Left lung (tissue), 10 donors: ENCODE measurements around the gene FHL1. TPM values are rescaled to one million over a fixed set of nuclear protein-coding genes. Genes with fewer than 3 reads are reported as not detected.

Experiments
- ATAC-seq: fragments of 200-7000 bp; cut with Tn5 transposase; one replicate; pipeline ENCODE4 v1.9.1; 2020; ENCODE audit warnings: moderate library complexity
- DNase-seq, 4 donors: peaks; one replicate each; pipeline ENCODE4 v3.0.0-alpha.2; 2013 to 2020
- H3K27ac ChIP-seq, 2 donors: fragments of 200-600 bp; sonication (generic) in 1 of 2; one replicate each; pipeline versions ENCODE4 v1.5.0 to v1.8.0; 2020 to 2021
- H3K27me3 ChIP-seq, 2 donors: fragments of 200-600 bp; sonication (generic) in 1 of 2; one replicate each; pipeline versions ENCODE4 v1.5.0 to v1.8.0; 2020 to 2021
- H3K36me3 ChIP-seq, 2 donors: fragments of 200-600 bp; sonication (generic) in 1 of 2; one replicate each; pipeline versions ENCODE4 v1.5.0 to v1.8.0; 2020 to 2021
- H3K4me1 ChIP-seq, 2 donors: fragments of 200-600 bp; one replicate each; pipeline ENCODE4 v1.8.0; 2021
- H3K4me3 ChIP-seq, 2 donors: fragments of 200-600 bp; sonication (generic) in 1 of 2; one replicate each; pipeline versions ENCODE4 v1.5.0 to v1.8.0; 2020 to 2021; ENCODE audit warnings: mild to moderate bottlenecking in 1 of 2
- H3K9me3 ChIP-seq, 2 donors: fragments of 200-600 bp; sonication (generic) in 1 of 2; one replicate each; pipeline versions ENCODE4 v1.5.0 to v1.8.0; 2020 to 2021
- CTCF ChIP-seq, 2 donors: fragments of 200-600 bp; sonication (generic) in 1 of 2; IDR thresholded peaks; one replicate each; pipeline versions ENCODE4 v1.5.0 to v1.8.0; 2021; ENCODE audit warnings: antibody characterized with exemption in 2 of 2
- intact Hi-C, 2 donors: fragments of 100-400 bp; cut with DNase I; formaldehyde crosslinking; loops; one replicate each; pipeline versions ENCODE4 v1.11.2 to v1.14.2; 2022
- polyA plus RNA-seq, 6 donors: library from polyadenylated mRNA; unstranded; fragments of 120-200 nt; gene quantifications; one replicate each; pipeline ENCODE4 v1.2.1, GENCODE V29; 2013; ENCODE audit not compliant: insufficient read length in 6 of 6
- total RNA-seq, 2 donors: library from RNA; stranded (reverse); fragmentation: NEBNext Ultra II Directional; extraction: Animal tissue kit (Norgen Biotek cat#: 25700); gene quantifications; one replicate each; pipeline ENCODE4 v1.2.1, GENCODE V29; 2021
- donor health status: DM: no; HTN: yes; CAD: no.
- donor health status: DM: no; HTN: no; CAD: no.

Gene FHL1
- total and polyA plus RNA-seq, 8 donors: 118 to 276 (median 249) TPM

DNA sequence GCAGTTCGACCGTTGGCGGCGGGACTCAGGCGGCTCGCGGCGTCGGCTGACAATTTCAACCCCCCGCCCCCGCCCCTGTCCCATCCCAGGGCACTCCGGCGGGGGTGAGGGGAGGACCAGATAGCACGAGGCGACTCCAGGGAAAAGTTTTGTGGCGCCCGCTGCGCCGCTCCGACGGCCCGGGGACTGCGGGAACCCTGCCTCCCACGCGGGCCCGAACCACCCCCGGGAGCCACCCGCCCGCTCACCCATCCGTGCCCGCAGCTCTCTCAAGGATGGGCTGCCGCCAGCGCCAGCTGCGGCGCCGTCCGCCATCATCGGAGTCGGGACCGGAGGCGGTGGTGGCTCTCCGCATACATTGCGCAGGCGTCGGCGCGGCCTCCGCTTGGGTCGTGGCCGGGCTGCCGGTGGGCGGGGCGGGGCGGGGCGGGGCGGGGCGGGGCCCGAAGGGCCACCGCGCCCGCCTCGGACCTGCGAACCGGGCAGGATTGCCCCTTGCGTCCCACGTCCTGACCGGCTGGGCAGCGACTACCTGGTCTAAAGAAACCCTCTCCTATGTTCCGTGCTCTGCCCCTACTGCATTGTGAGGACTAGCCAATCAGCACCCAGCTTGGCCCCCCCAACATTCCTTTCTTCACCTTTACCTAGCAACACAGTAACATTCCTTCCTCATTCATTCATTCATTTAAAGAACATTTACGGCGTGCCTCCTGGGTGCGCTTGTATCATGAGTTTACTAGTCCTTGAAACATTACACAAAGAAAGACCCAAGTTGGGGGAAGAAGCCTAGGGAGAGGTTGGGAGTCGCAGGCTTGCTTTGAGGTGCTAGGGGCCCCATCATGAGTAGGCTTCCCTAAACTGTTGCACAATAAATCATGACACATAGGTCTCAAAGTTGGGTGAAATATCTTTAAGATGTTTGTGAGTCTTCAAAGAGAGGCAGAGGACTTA, 104.0 kb downstream of the FHL1 start, which contains the start of gene MAP7D3:
TSS of gene MAP7D3 (minus strand) at position 360 of the 951 bp plus-strand sequence. CDS start at position 318, 42 bp downstream.
- Histone ChIP-seq H3K27ac (peak within 1 kb of the TSS; percentile 24 to 64), H3K9me3 (no peaks in the 10 kb centered on the region), H3K4me3 (peak within 1 kb of the TSS; percentile 54 to 63), H3K36me3 (no peaks in the 10 kb centered on the region), H3K4me1 (no peaks in the 10 kb centered on the region), H3K27me3 (peaks cover 0 to 8% of the 10 kb centered on the region in 2 donors)
- ATAC-seq (peak; percentile 96), DNase-seq (peak; percentile 29 to 91 (median 70))
- intact Hi-C loops: no loop called here
- TF ChIP-seq CTCF (IDR thresholded peaks at IDR 0.05): no peak

DNA sequence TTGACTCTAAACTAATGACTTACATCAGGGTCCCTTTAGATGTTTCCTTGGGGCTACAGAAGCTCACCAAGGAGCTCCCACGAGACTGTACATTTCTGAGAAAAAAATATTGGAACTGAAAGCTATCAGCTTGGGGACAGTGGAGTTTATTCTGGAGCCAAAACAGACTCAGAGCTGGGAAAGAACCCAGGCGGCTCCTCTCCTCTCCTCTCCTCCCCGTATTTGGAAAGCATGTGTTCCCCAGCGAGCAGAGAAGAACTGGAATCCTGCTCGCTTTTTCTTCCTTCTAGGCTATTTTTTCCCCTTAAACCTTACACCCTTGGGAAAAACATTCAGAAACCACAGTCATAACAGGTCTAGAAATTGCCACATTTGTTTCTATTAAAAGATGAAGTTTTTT, 108.2 kb downstream of the FHL1 start:
- Histone ChIP-seq H3K27ac (peak overlapping the region in 1 of 2 donors; percentile 7), H3K27me3 (no peaks in the 10 kb centered on the region), H3K4me3 (no peak overlapping the region), H3K9me3 (no peaks in the 10 kb centered on the region), H3K36me3 (no peaks in the 10 kb centered on the region), H3K4me1 (no peaks in the 10 kb centered on the region)
- no peak for TF ChIP-seq CTCF (IDR thresholded peaks at IDR 0.05)
- no peak for DNase-seq
- no peak for ATAC-seq
- intact Hi-C loops: no loop called here

- no peaks in the 10 kb centered on the region for H3K36me3 ChIP-seq
- H3K27ac ChIP-seq: peak overlapping the region in 1 of 2 donors; percentile 7
Measured at GRCh38 chrX:136256026-136256425, 108.7 kb downstream of the FHL1 start.

DNA sequence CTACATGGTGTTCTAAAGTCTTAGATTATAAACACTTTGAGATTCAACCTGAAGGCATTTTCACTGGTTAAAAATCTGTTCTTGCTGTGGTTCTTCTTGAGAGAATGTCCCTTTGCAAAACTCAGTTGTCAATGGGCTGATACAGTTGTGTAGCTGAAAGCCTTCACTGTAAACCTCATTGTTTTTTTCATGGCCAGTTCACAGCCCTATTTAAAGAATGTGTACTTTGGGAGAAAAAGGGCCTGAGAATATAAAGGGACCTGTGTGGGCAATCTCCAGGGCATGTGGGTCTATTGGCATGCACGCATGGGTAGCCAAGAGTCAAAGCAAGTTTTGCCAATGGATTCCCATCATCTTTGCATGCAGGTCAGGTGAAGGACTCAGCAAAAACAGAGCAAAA, 111.6 kb downstream of the FHL1 start:
- ATAC-seq: no peak
- intact Hi-C loops: no loop called here
- H3K4me3 ChIP-seq: no peak overlapping the region

More at GRCh38 chrX:136256026-136256425, 108.7 kb downstream of the FHL1 start:
- DNase-seq (peak in 1 of 4 donors; percentile 3), ATAC-seq (no peak)
- TF ChIP-seq CTCF (IDR thresholded peaks at IDR 0.05): no peak
- intact Hi-C loops: no loop called here
- H3K4me1 ChIP-seq: no peaks in the 10 kb centered on the region
- no peaks in the 10 kb centered on the region for H3K9me3 ChIP-seq
- H3K4me3 ChIP-seq: no peak overlapping the region
- no peaks in the 10 kb centered on the region for H3K27me3 ChIP-seq

More for the DNA sequence above, 111.6 kb downstream of the FHL1 start:
- TF ChIP-seq CTCF (IDR thresholded peaks at IDR 0.05): no peak
- no peak overlapping the region for H3K27ac ChIP-seq
- no peaks in the 10 kb centered on the region for H3K27me3 ChIP-seq
- H3K36me3 ChIP-seq: no peaks in the 10 kb centered on the region
- no peaks in the 10 kb centered on the region for H3K9me3 ChIP-seq
- H3K4me1 ChIP-seq: no peaks in the 10 kb centered on the region
- no peak for DNase-seq
